HG02870 (cell line): ENCODE measurements around the gene DDX41.
"Not testable (repeated sequence)": the region's sequence is repeated elsewhere in the genome, so short reads cannot be mapped to it uniquely, and the experiment has no call there.

Source experiments
- ATAC-seq: cut with Tn5 transposase; IDR thresholded peaks from one replicate; pipeline ENCODE4 v1.9.1; 2021; ENCODE audit warnings: mild to moderate bottlenecking, moderate library complexity; ENCODE audit not compliant: unreplicated experiment

Gene DDX41

GRCh38 chr5:177537389-177538361 is 20.9 kb upstream of the DDX41 start:
- ATAC-seq, result no peak

DNA sequence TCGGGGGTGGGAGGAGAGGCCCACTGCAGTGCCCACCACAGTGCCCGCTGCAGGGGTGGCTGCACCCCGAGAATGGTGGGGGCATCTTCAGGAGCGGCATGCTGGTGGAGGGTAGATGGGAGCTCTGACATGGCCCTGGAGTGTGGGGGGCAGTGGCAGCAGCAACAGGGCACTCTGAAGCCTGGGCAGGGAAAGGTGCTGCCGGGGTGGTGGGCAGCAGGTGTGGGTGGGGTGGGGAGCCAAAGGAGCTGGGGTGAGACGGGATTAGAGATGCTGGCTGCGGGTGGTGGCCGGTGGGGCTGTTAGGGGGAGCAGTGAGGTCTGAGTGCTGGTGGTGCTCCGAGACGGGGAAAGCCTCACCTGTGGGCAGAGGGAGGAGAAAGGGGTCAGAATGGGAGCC is 19.6 kb upstream of the DDX41 start:
- ATAC-seq, result no peak

DNA sequence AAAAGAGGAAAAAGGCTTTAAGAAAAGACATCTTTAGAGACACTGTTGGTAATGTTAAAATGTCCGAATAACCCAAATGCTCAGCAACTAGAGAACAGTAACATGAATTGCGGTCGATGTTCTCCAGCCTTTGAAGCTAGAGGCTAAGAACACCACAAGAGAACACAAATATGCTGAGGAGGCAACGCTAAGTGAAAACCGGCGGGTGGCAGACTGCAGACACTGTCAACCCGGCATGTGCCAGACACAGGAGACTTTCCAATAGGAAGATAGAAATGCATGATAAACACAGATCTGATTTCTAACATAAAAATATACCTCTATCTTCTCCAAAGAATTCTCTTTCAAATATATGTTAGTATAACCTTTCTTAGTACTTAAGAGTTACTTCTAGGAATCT is 18.4 kb upstream of the DDX41 start:
- ATAC-seq, result no peak

DNA sequence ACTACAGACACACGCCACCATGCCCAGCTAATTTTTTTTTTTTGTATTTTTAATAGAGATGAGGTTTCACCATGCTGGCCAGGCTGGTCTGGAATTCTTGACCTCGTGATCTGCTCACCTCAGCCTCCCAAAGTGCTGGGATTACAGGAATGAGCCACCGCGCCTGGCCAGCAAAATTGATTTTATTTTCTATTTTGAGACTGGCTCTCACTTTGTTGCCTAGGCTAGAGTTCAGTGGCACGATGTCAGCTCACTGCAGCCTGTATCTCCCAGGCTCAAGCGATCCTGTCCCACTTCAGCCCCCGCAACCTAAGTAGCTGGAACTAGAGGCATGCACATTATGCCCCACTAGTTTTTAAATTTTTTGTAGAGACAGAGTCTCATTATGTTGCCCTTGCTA is 17.7 kb upstream of the DDX41 start:
- not testable (repeated sequence) for ATAC-seq

DNA sequence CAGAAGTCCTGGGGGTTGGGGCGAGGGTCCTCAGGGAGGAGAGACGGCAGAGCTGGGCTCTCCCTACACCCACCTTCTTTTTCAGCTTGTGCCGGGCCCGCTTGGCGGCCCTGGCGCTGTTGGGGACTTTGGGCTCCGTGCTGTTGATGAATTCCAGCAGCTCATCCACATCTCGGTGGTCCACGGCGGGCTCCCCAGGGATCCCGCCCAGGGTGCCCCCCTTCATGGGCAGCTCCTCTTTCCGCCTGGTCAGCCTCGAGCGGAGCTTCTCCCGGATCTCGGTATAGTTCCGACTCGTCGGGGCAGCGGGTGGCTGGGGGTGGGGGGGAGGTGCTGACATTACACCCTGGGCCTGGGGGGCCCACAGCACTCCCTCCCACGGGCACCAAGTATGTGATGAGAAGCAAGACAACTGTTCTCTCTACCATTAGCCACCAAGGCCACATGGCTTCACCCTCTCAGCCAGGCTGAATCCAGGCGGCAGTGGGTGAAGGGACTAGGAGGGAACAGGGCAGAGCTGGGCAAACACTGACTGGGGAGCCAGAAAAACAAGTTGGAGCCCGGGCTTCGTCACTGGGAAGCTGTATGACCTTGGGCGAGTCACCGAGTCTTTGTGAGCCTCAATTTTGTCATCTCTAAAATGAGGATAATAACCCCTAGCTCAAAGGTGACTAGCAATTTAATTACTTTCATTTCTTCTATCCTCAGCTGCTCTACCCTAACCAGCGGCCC is 14.6 kb upstream of the DDX41 start:
- ATAC-seq, result no peak

- ATAC-seq, result no peak
Observed at GRCh38 chr5:177530638-177531037, 13.9 kb upstream of the DDX41 start.

DNA sequence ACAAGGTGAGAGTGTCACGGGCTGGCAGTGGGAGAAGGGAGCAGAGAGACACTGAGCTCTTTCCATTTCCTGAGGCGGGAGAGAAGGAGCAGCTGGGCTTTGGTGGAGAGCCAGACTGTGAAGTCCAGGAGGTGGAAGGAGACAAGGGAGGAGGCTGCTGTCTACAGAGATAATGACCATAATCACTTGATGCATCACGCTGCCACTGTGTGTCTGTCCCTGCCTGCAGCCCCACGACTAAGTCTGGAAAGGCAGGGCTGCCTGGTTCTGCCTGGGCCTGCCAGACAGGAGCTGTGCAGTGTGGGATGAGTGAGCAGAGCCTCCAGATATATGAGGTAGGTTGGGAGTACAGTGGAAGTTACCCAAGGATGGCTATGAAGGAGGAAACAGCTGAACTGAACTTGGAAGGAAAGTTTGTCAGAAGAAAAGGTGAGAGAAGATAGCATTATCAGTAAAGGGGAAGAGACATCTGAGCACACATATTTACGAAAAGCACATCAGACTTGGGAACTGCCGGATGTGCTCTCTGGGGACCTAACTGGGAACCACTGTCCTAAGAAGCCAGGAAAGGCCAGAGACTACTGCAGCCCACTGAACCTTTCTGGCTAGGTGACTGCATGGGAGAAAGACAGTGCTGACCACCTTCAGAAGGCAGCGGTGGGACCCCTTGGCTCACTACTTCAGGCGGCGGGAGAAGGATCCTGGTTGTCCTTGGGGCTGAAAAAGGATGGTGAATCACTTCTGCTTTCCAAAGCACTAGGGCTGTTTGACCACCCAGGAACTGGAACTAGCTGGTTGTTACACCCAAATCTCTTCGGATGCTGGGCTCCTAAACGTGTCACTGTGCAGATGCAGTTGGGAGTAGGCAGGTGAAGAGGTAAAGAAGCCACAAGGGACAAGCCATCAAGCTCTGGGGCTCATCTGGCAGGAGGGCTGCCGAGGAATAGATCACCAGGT is 12.8 kb upstream of the DDX41 start:
- no peak for ATAC-seq

DNA sequence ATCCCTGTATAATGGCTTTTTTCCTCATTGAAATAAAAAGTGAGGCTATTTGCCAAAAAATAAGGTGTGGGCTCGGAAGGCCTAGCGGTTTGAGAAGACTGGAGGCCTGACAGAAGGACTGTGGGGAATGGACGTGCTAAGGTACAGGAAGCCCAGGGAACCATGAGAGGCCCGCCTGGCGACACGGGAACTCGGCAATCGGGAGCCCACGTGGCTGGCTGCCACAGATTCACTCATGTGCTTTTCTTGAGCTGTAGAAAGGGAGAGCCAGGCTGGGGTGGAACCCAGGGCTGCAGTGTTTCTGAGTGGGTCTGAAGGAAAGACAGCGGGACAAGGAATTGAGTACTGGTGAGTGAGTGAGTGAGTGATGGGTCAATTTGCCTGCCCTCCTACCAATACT is 11.9 kb upstream of the DDX41 start:
- no peak for ATAC-seq

DNA sequence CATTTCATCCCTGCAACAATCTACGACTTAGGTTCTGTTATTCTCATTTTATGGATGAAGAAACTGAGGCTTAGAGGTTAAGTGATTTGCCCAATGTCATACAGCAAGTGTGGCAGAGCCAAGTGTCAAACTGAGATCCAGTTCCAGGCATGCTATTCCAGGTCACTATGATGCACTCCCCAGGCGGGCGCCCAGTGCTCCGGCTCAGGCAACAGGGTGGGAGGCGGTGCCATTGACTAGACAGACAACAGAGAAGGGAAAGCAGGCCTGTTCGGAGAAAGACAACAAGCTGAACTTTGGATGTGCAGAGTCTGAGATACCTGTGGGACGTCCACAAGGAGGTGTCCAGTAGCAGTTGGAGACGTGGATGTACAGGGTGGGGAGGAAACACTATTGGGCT is 10.8 kb upstream of the DDX41 start:
- no peak for ATAC-seq

GRCh38 chr5:177526791-177527190 is 10.0 kb upstream of the DDX41 start:
- ATAC-seq, result no peak

- no peak for ATAC-seq
Observed at GRCh38 chr5:177526191-177526590, 9.4 kb upstream of the DDX41 start.

DNA sequence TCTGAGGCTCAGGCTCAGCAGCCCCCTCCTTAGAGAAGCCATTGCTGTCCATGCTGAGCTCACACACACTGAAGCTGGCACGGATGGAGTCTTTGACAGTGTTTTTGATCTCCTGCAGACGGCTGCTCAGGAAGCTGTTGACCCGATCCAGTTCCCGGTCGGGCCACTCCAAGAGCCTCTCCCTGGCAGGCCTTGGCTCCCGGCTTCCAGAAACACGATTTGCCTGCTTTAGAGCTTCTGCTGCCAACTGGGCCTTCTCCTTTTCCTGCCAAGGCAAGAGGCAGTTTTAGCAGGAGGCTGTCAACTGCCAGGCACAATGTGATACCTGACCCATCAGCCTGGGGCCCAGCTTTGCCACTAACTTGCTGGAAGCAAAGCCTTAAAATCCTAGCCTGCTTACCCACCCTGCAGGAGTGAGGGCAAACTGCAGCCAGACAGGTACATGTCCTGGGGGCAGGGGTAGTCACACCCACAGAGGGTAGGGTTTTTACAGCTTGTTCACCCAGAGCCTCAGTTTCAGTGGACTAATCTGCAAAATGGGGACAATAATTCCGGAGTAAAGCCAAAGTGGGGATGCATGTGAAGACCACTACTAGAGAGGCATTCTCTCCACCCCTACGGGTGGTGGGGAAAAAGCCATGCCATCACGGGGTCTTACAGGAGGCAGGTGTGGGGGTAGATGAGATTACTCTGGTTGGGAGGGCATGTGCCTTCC is 8.3 kb upstream of the DDX41 start:
- ATAC-seq, result no peak

- ATAC-seq, result no peak
Observed at GRCh38 chr5:177524539-177524900, 7.8 kb upstream of the DDX41 start.

DNA sequence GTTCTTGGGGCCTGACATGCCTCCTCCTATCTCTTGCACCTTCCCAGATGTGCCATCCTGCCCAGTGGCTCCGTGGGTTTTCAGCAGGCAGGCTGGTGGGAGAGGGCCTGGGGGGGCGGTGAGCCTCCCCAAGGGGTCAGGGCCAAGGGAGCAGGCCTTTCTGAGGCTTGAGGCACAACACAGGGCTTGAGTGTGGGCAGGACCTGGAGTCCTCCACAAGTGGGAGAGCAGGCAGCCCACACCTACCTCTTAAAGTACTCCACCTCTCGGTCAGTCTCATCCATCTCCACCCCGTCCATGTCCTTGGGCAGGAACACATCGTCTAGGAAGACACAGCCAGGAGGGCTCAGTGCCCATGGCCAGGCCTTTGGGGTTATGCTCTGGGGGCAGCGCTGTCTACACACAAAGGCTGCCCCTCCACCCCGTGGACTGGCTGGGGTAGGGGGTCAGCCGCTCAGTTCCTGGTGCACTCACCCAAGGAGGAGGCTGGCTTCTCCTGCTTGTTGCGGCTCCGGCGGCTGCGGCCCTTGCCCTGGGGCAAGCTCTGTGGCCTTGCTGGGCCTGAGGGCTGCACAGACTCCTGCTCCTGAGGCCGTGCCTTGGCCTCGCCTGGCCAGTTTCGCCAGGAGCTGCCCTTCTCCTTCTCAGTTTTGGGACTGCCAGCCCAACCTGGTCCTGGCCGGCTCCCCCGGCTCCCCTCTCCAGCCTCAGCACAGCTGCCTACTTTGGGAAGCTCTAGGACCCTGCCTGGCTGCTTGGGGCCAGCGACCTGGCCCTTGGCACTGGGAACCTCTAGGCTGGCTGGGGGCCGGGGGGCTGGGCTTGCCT is 7.2 kb upstream of the DDX41 start:
- ATAC-seq, result no peak

DNA sequence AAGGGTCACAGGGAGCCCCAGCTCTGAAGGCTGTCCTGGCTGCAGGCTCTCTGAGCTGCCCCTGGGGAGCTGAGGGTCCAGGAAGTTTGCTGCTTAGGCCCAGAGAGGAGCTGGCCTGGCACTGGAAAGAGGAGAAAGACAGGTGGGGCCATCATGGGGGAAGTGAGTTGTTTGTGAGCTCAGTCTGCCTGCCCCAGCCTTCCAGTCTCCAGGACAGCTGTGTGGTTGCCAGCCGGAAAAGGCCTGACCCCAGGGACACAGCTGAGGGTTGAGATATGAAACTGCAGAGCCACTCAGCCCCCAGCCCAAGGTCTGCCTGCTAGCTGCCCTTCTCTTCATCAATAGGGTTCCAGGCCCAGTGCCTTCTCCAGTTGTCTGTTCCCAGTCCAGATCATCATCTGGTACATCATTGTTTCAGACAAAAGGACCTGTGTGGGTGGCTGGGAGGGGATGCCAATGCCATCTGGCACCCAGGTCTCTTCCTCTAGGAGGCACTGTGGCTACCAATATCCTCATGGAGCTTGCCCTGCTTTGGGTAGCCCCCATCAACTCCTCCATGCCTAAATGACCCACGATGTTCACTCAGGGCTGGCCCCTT is 4.3 kb upstream of the DDX41 start:
- no peak for ATAC-seq

GRCh38 chr5:177520271-177520670 is 3.5 kb upstream of the DDX41 start:
- no peak for ATAC-seq

DNA sequence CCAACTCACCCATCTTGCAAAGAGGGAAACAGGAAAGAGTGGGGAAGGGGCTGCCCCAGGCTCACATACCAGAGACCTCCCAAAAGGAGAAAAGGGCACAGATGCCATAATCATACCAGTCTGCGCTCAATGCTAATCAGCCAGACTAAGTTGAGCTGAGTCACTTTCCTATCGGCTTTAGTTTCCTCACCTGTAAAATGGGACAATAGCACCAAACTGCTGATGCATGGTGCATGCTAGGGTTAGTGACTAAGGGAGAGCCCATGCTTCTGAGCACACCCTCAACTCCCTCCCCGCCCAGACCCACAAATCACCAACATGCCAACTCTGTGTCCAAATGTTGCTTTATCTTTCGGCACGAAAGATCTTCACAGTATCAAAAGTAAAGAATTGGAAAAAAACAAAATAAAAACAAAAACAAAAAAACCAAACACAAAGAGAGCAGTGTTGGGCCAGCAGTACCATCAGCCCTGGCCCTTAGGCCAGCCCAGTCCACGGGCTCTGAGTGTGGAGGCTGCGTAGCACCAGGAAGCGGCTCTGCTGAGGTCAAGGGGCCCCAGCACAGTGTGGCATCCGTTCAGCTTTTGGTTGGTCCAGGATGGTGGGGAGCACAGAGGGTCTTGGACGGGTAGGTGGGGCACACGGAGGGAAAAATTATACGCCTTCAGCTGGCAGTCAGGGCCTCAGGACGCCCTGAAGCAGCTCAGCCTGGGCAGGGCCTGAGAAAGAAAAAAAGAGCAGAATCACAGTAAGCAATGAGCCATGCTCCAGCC is 2.9 kb upstream of the DDX41 start:
- ATAC-seq, result no peak

DNA sequence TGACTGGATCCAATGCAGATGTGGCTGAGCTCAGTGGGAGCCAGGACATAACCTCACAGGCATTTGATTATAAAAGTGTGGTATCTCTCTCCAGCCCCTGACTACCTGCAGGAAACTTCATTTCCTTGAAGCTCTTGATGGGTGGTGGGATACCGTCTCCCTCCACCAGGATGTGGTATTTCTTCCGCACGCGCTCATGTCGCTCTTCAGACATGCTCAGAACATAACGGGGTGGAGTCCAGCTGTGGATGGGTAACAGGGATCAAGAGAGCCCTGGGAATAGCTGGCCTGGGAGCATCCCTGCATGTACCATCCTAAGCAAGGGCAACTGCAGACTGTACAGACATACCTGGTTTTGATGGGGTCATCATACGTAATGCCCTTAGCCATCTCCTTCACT is 1.2 kb downstream of the DDX41 start:
- ATAC-seq, result no peak
